ENCODE data around the gene FCHSD2. TPM values are rescaled to one million over a fixed set of nuclear protein-coding genes. Genes with fewer than 3 reads are reported as not detected.
"Not testable (repeated sequence)": the region's sequence is repeated elsewhere in the genome, so short reads cannot be mapped to it uniquely, and the experiment has no call there.

The FCHSD2 gene
- total and polyA plus RNA-seq, 10 donors, result 30.2 to 129 (median 69.7) TPM

DNA sequence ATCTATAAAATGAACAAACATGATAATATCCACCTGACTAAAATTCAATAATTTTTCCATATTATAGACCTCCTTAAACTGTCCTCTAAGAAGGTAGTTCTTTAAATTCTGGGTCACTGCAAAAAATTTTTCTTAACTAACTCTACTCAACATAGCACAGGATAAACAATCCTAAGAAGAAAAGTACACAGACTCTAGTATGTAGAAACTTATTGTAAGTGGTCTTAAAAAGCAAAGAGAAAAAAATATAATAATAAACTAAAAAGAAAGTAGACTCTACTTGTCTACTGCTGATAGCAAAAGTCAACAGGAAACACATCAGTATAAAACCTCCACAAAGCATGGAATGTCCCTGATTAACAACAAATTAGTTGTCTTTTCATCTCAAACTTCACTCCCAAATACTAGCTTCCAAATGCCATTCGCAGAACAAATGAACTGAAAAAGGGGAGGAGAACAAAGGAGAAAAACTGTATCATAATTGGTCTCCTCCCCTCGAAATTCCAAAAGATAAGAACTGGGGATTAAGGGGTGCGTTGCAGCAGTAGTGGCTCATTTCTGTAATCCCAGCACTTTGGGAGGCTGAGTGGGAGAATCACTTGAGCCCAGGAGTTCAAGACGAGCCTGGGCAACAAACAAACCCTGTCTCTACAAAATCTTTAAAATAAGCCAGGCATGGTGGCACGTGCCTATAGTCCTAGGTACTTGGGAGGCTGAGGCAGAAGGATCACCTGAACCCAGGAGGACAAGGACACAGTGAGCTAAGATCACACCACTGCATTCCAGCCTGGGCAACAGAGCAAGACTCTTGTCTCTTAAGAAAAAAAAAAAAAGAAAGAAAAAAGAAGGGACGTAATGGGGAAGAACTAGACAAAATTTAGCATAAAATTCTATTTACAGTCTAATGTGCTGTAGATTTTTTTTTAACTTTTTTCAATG, 6.5 kb downstream of the FCHSD2 start:
- H3K36me3 ChIP-seq, result peaks cover 0 to 89% (median 43%) of the 10 kb centered on the region in 6 donors
- intact Hi-C loops (cut with DNase I; ENCODE audit: low total_unique reads), result no loop called here
- TF ChIP-seq POLR2AphosphoS5 (IDR thresholded peaks at IDR 0.05) (no peak), POLR2A (IDR thresholded peaks at IDR 0.05) (no peak)
- TF ChIP-seq, protein P1, sequence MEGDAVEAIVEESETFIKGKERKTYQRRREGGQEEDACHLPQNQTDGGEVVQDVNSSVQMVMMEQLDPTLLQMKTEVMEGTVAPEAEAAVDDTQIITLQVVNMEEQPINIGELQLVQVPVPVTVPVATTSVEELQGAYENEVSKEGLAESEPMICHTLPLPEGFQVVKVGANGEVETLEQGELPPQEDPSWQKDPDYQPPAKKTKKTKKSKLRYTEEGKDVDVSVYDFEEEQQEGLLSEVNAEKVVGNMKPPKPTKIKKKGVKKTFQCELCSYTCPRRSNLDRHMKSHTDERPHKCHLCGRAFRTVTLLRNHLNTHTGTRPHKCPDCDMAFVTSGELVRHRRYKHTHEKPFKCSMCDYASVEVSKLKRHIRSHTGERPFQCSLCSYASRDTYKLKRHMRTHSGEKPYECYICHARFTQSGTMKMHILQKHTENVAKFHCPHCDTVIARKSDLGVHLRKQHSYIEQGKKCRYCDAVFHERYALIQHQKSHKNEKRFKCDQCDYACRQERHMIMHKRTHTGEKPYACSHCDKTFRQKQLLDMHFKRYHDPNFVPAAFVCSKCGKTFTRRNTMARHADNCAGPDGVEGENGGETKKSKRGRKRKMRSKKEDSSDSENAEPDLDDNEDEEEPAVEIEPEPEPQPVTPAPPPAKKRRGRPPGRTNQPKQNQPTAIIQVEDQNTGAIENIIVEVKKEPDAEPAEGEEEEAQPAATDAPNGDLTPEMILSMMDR (IDR thresholded peaks at IDR 0.05 in 8 of 11, conservative IDR thresholded peaks at IDR 0.05 in 3 of 11), result no peak
- peaks cover 45 to 92% (median 67%) of the 10 kb centered on the region in 6 donors for H3K4me1 ChIP-seq
- H3K4me3 ChIP-seq, result no peak overlapping the region
- no peak for DNase-seq
- 71 to 85% (median 79%) methylated on average over 6 of the region's 6 CpGs for WGBS, 5 donors
- H3K9me3 ChIP-seq, result no peaks in the 10 kb centered on the region
- H3K27ac ChIP-seq, result peak overlapping the region in 7 of 8 donors; percentile 12 to 99 (median 97)
- no peaks in the 10 kb centered on the region for H3K27me3 ChIP-seq (replicated peaks in 1 of 7)

DNA sequence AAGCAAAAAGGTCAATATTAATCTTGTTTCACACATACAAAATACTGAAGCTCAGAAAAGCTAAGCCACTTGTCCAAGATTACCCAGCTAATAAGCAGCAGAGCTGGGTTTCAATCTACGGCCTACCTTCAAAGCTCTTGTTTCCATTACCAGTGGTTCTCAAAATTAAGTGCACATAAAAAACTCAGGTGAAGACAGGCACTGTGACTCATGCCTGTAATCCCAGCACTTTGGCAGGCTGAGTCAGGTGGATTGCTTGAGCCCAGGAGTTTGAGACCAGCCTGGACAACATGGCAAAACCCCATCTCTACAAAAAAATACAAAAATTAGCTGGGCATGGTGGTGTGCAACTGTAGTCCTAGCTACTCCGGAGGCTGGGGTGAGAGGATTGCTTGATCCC, 9.8 kb downstream of the FCHSD2 start:
- peak overlapping the region in 1 of 8 donors; percentile 29 for H3K27ac ChIP-seq
- H3K36me3 ChIP-seq, result peaks cover 0 to 97% (median 53%) of the 10 kb centered on the region in 6 donors
- H3K4me3 ChIP-seq; H3K27me3 ChIP-seq (replicated peaks in 1 of 7); DNase-seq; H3K9me3 ChIP-seq; intact Hi-C loops (cut with DNase I; ENCODE audit: low total_unique reads): not testable (repeated sequence)
- 92 to 98% (median 94%) methylated on average over 2 of the region's 2 CpGs for WGBS, 5 donors
- peaks cover 14 to 92% (median 41%) of the 10 kb centered on the region in 6 donors for H3K4me1 ChIP-seq

GRCh38 chr11:73130181-73130580, 11.9 kb downstream of the FCHSD2 start:
- H3K36me3 ChIP-seq, result peaks cover 0 to 100% (median 56%) of the 10 kb centered on the region in 6 donors
- intact Hi-C loops (cut with DNase I; ENCODE audit: low total_unique reads), result no loop called here
- WGBS, 5 donors, result 67 to 84% (median 75%) methylated on average over 1 of the region's 1 CpG
- H3K4me3 ChIP-seq, result no peak overlapping the region
- DNase-seq, result no peak
- H3K27ac ChIP-seq, result peak overlapping the region in 1 of 8 donors; percentile 15
- peaks cover 0 to 4% (median under 1%) of the 10 kb centered on the region in 8 donors for H3K9me3 ChIP-seq
- H3K27me3 ChIP-seq (replicated peaks in 1 of 7), result no peaks in the 10 kb centered on the region
- H3K4me1 ChIP-seq, result peaks cover under 1 to 87% (median 27%) of the 10 kb centered on the region in 6 donors
- TF ChIP-seq, protein P1 (IDR thresholded peaks at IDR 0.05 in 8 of 11, conservative IDR thresholded peaks at IDR 0.05 in 3 of 11), result no peak
- TF ChIP-seq POLR2A (IDR thresholded peaks at IDR 0.05) (no peak), POLR2AphosphoS5 (IDR thresholded peaks at IDR 0.05) (no peak)

- intact Hi-C loops (cut with DNase I; ENCODE audit: low total_unique reads), result no loop called here
- Histone ChIP-seq H3K9me3 (peaks cover 0 to 14% (median 10%) of the 10 kb centered on the region in 8 donors), H3K4me1 (peaks cover 0 to 77% (median 18%) of the 10 kb centered on the region in 6 donors), H3K4me3 (no peak overlapping the region), H3K27ac (no peak overlapping the region), H3K36me3 (peaks cover 6 to 100% (median 56%) of the 10 kb centered on the region in 6 donors), H3K27me3 (replicated peaks in 1 of 7) (no peaks in the 10 kb centered on the region)
- DNase-seq, result no peak
- no peak for TF ChIP-seq POLR2A (IDR thresholded peaks at IDR 0.05)
- peak in 2 of 3 donors; percentile 8 to 28 for TF ChIP-seq POLR2AphosphoS5 (IDR thresholded peaks at IDR 0.05)
- TF ChIP-seq, protein P1 (IDR thresholded peaks at IDR 0.05 in 8 of 11, conservative IDR thresholded peaks at IDR 0.05 in 3 of 11), result no peak
- 93 to 96% (median 94%) methylated on average over 10 of the region's 10 CpGs for WGBS, 5 donors
Measured at GRCh38 chr11:73129198-73129597, 12.9 kb downstream of the FCHSD2 start.
